SU-DHL-6 (cell line): Measurements from ENCODE around the gene HPCAL4.

Source experiments
- EZH2phosphoT487 ChIP-seq: fragments of 200-600 bp; sonication (generic), shearing (Covaris generic); conservative IDR thresholded peaks from 2 replicates; pipeline ENCODE4 v1.6.1; 2018; ENCODE audit warnings: mild to moderate bottlenecking, antibody characterized with exemption, low read length, moderate library complexity, mixed read lengths
- TF ChIP-seq, protein P1 (sequence below): fragments of 200-600 bp; sonication (generic); IDR thresholded peaks from one replicate; pipeline ENCODE4 v1.5.1; 2017; ENCODE audit warnings: antibody characterized with exemption, mild to moderate bottlenecking, low read length, moderate library complexity; ENCODE audit not compliant: insufficient read depth, poor library complexity, severe bottlenecking

DNA sequence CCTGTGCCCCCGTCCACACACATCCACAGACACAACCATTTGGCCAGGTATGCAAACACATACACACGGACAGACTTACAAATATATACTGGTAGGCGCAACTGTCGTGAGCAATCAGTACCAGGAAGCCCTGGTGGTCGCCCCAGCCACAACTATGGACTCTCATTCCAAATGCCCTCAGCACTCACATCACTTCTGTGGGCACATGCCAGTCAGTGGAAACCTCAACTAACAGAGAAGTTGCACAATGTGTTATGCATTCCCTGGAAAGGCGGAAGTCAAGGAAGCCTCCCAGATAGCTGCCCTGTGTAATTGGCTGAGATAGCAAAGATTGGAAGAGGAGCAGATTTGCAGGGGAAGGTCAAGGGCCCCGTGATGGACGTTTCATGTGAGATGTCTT, 50.4 kb downstream of the HPCAL4 start:
- TF ChIP-seq, protein P1, sequence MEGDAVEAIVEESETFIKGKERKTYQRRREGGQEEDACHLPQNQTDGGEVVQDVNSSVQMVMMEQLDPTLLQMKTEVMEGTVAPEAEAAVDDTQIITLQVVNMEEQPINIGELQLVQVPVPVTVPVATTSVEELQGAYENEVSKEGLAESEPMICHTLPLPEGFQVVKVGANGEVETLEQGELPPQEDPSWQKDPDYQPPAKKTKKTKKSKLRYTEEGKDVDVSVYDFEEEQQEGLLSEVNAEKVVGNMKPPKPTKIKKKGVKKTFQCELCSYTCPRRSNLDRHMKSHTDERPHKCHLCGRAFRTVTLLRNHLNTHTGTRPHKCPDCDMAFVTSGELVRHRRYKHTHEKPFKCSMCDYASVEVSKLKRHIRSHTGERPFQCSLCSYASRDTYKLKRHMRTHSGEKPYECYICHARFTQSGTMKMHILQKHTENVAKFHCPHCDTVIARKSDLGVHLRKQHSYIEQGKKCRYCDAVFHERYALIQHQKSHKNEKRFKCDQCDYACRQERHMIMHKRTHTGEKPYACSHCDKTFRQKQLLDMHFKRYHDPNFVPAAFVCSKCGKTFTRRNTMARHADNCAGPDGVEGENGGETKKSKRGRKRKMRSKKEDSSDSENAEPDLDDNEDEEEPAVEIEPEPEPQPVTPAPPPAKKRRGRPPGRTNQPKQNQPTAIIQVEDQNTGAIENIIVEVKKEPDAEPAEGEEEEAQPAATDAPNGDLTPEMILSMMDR: no peak
- TF ChIP-seq EZH2phosphoT487: no peak
